NCI-H748 (cell line): ENCODE results near the gene PSMB10.

ENCODE experiments used
- DNase-seq: peaks from one replicate; lab custom pipeline; 2025; ENCODE audit not compliant: unreplicated experiment; lab: John Stamatoyannopoulos, UW

Gene PSMB10

GRCh38 chr16:67963662-67964321 is 27.1 kb upstream of the PSMB10 start:
- peak; percentile 12 for DNase-seq

GRCh38 chr16:67963292-67963661 is 26.6 kb upstream of the PSMB10 start:
- no peak for DNase-seq

- DNase-seq = no peak
Observed at GRCh38 chr16:67962135-67962534, 25.5 kb upstream of the PSMB10 start.

- DNase-seq = peak; percentile 98
Observed at GRCh38 chr16:67961551-67961957, 24.9 kb upstream of the PSMB10 start.

GRCh38 chr16:67959536-67960329 is 23.1 kb upstream of the PSMB10 start:
- no peak for DNase-seq

GRCh38 chr16:67957622-67958021 is 21.0 kb upstream of the PSMB10 start:
- no peak for DNase-seq

GRCh38 chr16:67954421-67955196 is 18.0 kb upstream of the PSMB10 start:
- DNase-seq = no peak

GRCh38 chr16:67953641-67954375 is 17.2 kb upstream of the PSMB10 start:
- no peak for DNase-seq

- DNase-seq = no peak
Observed at GRCh38 chr16:67951485-67951884, 14.8 kb upstream of the PSMB10 start.

GRCh38 chr16:67950335-67950843 is 13.7 kb upstream of the PSMB10 start:
- DNase-seq = no peak

GRCh38 chr16:67949645-67950044 is 13.0 kb upstream of the PSMB10 start:
- DNase-seq = no peak

GRCh38 chr16:67948015-67948414 is 11.4 kb upstream of the PSMB10 start:
- DNase-seq = no peak

GRCh38 chr16:67946966-67947558 is 10.4 kb upstream of the PSMB10 start:
- DNase-seq = no peak

- no peak for DNase-seq
Observed at GRCh38 chr16:67946128-67946569, 9.5 kb upstream of the PSMB10 start.

GRCh38 chr16:67945392-67945933 is 8.8 kb upstream of the PSMB10 start:
- no peak for DNase-seq

- DNase-seq = no peak
Observed at GRCh38 chr16:67944690-67945391, 8.2 kb upstream of the PSMB10 start.

GRCh38 chr16:67943619-67944504 is 7.2 kb upstream of the PSMB10 start, which contains the start of gene LCAT:
Gene LCAT (minus strand): TSS chr16:67944120. CDS start chr16:67944101, 19 bp downstream.
- DNase-seq = no peak

- no peak for DNase-seq
Observed at GRCh38 chr16:67943256-67943618, 6.6 kb upstream of the PSMB10 start.
